GM18858 (cell line): ENCODE data around the gene FAM193A.

Experiments used
- ATAC-seq: cut with Tn5 transposase; IDR thresholded peaks from one replicate; pipeline ENCODE4 v1.9.1; 2021; ENCODE audit not compliant: unreplicated experiment

FAM193A gene

DNA sequence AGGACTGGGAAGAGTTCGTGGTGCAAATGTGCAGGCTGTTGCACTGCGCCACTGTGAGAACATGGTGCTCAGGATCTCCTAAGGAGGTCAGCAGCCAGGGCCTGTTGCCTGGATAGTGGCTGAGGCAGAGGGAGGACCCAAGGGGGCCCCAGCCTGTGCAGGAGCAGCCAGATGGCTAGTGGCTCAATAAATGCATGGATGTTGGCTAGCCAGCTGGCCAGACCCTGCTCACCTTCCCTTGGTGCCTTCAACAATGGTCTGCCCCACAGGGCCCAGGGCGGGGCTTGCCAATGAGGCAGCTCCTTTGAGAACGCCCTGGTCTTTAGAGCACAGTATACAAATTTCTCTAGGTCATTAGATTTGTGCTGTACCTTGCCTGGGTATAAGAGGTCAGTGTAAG lies 152.2 kb downstream of the FAM193A start:
- ATAC-seq: no peak

DNA sequence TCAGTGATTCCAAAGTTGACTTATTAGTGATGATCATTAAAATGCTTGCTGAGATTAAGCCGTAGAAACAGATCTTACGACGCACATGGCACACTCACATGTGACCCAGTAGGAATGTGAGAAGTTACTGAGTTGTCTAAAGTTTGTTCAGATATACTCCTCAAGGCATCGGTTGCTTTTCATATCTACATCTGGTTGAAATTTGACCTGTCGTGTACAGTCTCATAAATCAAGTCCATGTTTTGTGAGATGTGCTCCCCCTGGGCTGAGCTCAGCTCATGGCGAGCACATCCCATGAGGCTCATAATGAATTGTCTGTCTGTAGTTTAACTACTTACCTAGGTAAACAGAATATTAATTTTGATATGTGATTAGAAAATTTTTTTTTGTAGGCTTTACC lies 152.7 kb downstream of the FAM193A start:
- ATAC-seq: no peak

DNA sequence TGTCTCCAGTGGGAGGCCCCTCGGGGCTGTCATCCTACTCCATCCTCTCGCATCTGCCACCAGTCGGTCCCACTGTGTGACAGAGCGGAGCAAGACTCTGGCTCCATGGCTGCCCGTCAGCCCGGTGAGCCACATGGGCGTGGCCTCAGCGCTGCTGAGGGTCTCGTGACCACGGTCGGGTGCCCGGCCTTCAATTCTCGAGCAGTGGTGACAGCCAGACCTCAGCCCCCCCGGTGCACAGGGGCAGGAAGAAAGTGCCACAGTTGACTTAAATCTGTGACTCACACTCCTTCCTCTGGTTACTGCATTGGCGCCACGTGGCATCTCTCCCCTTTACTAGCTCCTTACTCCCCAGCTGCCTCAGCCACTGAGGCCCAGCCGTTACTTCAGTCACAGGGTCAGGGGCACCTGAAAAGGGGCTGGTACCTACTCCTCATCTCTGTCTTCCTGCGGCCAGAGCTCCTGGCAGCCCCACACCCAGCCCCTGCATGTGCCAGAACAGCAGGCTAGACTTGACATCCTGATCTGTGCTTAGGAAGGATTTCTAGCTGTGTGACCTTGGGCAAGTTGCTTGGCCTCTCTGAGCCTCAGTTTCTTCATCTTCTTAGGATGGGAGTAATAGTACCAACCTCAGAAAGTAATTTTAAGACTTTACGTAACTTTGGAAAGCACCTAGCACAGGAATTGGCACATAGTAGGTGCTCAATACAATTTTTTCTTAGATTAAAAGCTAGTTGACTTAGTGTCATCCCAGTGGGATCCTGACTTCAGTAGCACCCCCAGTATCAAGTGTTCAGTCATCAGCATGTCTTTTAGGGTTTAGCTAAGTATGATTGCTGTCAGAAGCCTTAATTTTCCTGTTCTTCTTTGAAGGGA lies 153.6 kb downstream of the FAM193A start:
- peak; percentile 43 for ATAC-seq

DNA sequence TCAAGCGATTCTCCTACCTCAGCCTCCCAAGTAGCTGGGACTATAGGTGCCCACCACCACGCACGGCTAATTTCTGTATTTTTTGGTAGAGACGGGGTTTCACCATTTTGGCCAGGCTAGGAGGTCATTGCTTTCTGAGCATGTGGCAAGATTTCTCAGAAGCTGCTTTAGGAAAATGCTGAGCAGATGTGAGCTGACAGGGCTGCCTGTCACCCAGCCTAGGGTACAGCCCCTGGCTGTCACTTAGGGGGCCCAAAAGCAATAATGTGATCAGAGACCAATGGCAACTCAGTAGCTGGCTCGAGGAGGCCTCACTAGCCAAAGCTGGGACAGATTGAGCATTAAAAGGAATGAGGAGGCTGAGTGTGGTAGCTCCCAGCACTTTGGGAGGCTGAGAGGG lies 154.9 kb downstream of the FAM193A start:
- no peak for ATAC-seq

DNA sequence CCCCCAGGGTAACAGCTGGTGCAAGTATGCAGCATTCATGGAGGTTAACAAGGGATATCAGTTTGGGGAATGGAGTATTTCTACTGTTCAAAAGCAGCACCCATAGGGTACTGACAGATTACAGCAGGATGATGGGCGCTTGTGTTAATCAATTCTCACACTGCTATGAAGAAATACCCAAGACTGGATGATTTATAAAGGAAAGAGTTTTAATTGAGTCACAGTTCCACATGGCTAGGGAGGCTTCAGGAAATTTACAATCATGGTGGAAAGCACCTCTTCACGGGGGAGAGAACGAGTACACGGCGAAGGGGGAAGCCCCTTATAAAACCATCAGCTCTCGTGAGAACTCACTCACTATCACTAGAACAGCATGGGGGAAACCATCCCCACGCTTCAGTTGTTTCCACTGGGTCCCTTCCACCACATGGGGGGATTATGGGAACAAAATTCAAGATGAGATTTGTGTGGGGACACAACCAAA lies 155.5 kb downstream of the FAM193A start:
- no peak for ATAC-seq

DNA sequence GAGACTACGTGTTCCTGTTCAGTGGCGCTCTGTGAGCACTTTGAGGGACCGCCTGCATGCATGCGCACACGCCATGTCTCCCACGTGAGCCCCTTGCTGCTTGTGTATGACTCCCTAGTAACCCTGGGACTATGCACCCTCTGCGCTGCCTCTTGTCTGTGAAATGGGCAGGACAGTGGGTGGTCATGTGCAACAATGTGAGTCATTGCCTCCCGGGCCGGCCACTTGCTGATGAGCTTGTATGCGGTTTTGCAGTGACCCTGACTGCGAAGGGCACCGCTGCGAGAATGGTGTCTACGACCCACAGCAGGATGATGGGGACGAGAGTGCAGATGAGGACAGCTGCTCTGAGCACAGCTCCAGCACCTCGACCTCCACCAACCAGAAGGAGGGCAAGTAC lies 158.2 kb downstream of the FAM193A start:
- no peak for ATAC-seq

DNA sequence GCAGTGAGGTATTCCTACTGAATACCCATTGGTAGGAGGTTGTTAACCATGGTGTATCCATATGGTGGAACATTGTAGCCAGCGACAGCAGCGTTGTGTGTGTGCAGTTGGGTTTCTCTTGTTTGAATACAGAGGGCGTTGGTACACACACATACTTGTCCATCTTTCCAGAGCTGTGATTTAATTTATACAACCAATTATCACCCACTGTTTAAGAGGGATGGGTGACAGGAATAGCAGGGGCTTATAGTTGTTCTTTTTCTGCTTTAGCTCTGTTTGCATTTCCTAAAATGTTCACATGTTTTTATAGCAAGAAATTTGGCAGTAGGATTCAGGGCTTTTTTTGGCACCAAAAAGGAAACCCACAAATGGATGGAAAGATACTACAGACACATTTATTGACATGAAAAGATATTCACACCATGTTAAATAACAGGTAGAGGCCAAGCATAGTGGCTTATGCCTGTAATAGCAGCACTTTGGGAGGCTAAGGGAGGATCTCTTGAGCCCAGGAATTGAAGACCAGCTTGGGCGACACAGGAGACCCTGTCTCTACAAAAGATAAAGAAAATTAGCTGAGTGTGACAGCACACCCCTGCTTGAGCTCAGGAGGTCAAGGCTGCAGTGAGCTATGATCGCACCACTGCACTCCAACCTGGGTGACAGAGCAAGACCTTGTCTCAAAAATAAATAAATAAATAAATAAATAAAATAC lies 159.1 kb downstream of the FAM193A start:
- ATAC-seq: no peak

DNA sequence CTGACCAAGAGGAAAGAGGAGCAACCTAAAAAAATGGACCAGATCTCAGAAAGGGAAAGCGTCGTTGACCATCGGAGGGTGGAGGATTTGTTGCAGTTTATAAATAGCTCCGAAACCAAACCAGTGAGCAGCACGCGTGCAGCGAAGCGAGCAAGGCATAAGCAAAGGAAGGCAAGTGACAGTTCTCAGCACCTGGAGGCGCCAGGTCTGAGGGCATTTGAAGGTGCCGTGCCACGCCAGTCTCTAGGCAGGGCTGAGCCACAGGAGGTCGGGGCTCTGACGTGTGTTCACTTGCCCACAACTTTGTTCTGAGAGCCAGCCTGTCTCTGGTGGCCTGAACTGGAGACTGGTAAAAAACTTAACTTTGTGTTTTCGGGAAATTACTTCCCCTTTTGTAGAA lies 160.0 kb downstream of the FAM193A start:
- peak; percentile 92 for ATAC-seq

DNA sequence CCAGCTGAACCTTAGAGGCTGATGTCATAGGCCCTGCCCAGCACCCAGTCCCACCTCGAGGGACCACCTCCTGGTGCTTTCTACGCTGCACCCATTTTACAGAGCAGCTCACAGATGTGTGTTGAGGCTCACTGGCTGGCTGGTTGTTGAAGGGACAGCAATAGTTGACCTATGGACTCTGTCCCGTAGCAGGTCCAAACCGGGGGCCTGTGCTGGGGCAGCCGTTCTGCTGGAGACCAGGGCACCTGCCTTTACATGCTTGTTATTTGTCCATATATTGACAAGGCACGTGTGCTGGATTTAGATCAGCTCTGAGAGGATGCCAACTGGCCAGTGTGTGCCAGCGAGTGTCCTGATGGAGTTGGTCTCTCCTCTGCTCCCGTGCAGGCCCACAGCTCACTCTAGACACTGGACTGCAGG lies 161.6 kb downstream of the FAM193A start:
- no peak for ATAC-seq

DNA sequence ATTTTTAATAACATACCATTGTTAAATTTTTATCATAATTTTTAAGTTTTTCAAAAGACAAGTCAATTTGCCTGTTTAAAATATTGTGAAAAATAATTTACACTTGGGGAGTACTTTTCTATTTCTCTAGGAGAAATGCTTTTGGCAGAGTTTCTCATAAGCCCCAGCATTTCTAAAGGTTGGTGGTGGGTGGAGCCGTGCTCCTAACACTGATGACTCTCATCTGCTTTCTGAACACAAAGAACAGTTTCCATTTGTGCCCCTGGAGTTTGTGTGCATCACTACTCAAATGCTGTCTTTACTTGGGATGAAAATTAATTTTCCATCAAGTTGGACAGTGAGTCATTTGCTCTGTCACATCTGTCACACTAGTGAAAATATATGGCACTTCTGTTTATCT lies 162.1 kb downstream of the FAM193A start:
- ATAC-seq: no peak

DNA sequence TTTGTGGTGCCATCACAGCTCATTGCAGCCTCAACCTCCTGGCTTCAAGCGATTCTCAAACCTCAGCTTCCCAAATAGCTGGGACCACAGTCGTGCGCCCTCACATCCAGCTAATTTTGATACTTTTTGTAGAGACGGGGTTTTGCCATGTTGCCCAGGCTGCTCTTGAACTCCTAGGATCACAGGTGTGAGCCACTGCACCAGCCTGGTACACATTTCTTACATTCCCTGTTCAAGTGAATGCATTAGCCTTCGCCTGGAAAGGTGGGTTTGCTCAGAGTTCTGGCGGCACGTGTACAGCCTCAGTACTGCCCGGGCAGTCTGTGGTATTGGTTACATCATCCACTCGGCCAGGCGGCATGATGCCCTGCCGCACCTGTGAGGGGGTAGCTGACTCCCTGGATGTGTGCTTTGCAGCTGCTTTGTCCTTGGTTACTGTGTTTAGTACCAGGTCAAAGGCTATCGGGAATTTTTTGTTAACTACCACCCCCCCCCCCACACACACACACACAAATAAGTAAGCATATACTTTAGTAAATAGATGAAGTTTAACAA lies 162.6 kb downstream of the FAM193A start:
- ATAC-seq: no peak

DNA sequence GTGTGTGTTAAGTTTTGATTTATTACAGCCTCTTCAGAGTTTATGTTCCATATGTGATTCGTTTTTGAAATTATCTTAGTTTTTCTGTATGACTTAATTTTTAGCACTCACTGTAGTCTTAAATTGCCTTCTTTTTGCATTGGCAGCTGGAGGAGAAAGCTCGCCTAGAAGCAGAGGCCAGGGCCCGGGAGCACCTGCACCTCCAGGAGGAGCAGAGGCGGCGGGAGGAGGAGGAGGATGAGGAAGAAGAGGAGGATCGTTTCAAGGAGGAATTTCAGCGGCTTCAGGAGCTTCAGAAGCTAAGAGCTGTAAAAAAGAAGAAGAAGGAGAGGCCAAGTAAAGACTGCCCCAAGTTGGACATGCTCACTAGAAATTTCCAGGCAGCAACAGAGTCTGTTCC lies 163.1 kb downstream of the FAM193A start:
- ATAC-seq: no peak

DNA sequence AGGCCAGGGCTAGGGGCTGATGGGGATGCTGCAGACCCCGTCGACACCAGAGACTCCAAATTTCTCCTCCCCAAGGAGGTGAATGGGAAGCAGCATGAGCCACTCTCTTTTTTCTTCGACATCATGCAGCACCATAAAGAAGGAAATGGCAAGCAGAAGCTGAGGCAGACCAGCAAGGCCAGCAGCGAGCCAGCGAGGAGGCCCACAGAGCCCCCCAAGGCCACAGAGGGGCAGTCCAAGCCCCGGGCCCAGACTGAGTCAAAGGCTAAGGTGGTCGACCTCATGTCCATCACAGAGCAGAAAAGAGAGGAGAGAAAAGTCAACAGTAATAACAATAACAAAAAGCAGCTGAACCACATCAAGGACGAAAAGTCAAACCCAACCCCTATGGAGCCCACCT lies 163.6 kb downstream of the FAM193A start:
- no peak for ATAC-seq

DNA sequence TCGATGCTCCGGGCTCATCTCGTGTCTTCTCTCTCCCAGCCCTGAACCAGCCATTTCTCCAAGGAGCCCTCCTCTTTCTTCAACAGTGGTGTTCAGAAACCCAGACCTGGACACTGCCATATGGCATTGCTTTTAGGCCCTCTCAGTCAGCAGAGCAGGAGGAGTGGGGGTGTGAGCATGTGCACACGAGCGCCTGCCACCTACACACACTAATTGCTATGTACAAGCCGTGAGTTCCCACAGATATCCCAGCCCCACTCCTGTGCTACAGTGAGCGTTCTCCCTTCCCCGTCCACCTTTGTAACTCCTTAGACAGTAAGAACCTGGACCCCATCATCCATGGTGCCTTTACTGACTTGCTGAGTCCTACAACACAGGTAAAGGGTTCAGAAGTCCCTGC lies 165.9 kb downstream of the FAM193A start:
- ATAC-seq: no peak

DNA sequence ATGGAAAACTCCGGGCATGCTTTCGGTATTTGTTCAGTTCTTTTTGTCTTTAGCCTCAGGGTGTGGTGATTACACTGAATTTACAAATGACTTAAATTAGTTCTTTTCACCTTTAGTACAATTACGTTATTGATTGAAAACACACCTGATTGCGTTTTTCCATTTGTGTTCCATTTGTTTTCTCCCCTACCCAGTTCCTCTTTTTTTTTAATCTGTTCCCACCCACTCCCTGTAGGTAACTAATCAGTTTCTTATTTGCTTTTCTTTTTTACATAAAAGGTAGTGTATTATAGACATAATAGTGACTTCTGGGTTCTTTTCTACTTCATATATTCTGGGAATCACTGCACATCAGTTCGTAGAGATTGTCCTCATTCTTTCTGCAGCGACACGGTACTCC lies 166.3 kb downstream of the FAM193A start:
- ATAC-seq: no peak

DNA sequence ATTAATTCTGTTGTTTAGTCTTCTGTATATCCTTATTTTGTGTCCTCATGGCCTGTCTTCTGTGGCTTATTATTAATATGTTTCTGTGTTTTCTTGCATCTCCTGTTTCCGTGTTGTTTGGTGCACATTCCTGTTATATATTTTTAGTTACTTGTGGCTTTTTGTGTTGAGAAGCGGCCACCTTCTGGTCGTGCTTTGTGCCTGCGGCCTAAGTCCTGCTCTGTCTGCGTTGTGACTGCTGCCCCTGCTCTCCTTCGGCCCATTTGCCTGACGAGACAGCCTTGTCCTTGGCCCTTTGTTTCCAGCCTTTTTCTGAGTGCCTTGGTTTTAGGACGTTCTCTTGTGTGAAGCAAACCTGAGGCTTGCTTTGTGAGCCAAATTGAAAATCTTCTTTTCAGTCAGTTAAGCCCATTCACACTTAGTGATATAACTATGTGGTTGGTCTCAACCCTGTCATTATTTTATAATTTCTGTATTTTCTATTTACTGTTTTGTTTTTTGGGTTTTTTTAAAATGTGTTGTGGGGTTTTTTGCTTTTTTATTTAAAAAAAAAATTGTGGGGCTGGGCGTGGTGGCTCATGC lies 175.9 kb downstream of the FAM193A start:
- no peak for ATAC-seq

DNA sequence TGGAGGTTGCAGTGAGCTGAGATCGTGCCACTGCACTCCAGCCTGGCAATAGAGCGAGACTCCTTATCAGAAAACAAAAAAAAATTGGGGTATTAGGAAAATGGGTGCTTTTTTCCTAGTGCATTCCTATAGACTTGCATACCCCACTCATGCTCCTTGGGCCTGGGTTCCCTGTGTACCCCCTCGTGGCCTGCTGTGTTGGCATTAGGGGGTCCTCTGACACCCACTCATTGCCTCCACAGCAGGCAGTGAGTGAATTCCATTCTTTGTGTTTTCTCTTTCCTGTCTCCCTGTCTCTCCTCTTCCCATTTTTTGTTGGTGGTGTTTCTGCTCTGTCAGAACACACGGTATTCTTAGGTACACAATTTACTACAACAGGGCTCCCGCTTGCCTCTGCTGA lies 176.9 kb downstream of the FAM193A start:
- ATAC-seq: no peak

DNA sequence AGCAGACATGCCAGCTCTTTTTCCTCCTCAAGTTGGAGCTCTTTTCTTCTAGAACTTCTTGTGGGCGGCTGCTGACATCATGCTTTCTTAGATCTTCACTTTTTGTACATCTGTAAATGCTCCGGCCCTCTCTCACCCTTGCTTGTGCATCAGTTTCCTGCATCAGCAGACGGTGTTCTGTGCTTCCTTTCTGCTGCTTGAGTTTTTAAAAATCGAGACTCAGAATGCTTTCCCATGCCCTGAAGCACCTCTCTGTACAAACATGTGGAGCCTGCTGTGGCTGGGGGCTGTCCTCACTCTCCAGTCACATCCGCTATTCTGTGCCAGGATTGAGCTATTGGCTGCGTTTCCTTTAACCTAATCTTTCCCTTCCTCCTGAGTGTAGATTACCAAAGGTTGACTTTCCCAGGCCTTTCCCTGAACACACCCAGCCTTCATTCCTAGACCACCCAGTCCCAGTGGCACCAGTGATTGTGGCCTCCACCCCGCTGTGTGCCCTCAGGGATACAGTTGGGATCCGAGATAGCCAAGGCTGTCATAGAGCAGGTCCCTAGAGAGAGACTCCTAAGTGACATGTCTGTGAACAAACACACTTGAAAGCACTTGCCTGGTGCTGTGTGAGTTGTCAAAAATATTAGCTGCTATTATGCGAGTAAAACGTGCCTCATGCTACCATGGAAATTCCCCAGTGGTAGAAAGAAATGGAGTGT lies 177.8 kb downstream of the FAM193A start:
- ATAC-seq: no peak

DNA sequence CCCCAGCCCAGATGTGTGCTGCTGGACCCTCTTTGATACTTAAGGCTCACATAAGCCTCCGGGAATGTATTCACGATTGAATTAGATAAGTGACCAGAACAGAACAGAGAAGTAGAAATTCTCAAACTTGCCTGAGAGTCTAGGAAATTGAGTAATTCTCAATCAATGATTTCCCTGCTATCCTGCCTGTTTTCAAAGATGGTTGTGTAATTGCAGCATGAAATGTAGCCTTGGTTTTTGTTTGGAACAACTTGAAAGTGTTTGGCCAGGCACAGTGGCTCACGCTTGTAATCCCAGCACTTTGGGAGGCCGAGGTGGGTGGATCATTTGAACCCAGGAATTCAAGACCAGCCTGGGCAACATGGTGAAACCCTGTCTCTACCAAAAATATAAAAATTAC lies 178.5 kb downstream of the FAM193A start:
- ATAC-seq: no peak

DNA sequence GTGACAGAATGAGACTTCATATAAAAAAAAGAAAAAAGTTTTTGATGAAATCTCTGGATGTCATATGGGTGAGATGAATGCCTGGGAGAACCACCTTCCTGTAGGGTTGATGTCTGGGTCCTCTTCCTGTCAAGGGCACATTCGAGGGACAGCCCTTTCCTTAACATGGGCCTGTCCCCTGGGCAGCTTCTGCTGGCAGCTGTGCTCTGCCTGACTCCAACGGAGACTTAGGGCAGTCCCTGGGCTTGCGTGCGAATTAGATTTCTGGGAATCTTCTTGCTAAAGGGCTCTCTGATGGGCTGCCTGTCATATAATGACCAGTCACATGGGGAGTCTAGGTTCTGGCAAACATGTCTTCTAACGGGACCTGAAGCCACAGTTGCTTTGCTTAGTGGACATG lies 179.0 kb downstream of the FAM193A start:
- ATAC-seq: no peak

DNA sequence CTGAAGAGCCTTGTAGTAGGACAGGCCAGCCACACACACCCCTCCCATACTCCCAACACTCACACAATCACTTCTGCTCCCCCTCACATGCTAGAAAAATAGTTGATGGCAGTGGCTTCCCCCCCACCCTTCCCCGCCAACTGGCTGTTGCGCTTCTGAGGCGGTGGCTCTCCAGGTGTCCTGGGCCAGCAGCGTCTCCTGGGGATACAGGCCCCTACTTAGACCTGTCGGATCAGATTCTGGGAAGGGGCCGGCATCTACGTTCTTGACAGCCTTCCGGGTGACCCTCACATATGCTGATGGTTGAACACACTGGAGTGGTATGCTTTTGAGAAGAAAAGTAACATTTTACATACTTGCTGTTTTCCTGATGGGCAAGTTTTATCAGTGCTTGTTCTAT lies 179.8 kb downstream of the FAM193A start:
- ATAC-seq: no peak
